Neural progenitor cell (in vitro differentiated cells): ENCODE measurements around the gene GNAQ. TPM values are rescaled to one million over a fixed set of nuclear protein-coding genes. Genes with fewer than 3 reads are reported as not detected.

ENCODE experiments used
- DNase-seq: peaks from one replicate; pipeline ENCODE4 v3.0.0-alpha.2; 2016; ENCODE audit warnings: low spot score
- H2AFZ ChIP-seq: fragments of 200-600 bp; sonication (generic); replicated peaks from 2 replicates; pipeline ENCODE4 v1.6.1; 2016; ENCODE audit warnings: antibody characterized with exemption
- H3F3A ChIP-seq: fragments of 200-600 bp; sonication (generic); 2 replicates; pipeline ENCODE4 v1.6.1; 2016; ENCODE audit warnings: antibody characterized with exemption, low read depth
- H3K27ac ChIP-seq: fragments of 200-600 bp; sonication (generic); 2 replicates; pipeline ENCODE4 v1.5.1; 2016; ENCODE audit warnings: mild to moderate bottlenecking
- H3K27me3 ChIP-seq: fragments of 200-600 bp; sonication (generic); 2 replicates; pipeline ENCODE4 v1.6.1; 2016; ENCODE audit warnings: mild to moderate bottlenecking, moderate library complexity
- H3K36me3 ChIP-seq: fragments of 200-600 bp; sonication (generic); 2 replicates; pipeline ENCODE4 v1.5.1; 2016
- H3K4me1 ChIP-seq: fragments of 200-600 bp; sonication (generic); 2 replicates; pipeline ENCODE4 v1.6.1; 2016; ENCODE audit warnings: mixed run types
- H3K4me2 ChIP-seq: fragments of 200-600 bp; sonication (generic); 2 replicates; pipeline ENCODE4 v1.6.1; 2016
- H3K4me3 ChIP-seq: fragments of 200-600 bp; sonication (generic); 2 replicates; pipeline ENCODE4 v1.5.1; 2016
- H3K79me2 ChIP-seq: fragments of 200-600 bp; sonication (generic); 2 replicates; pipeline ENCODE4 v1.6.1; 2016; ENCODE audit warnings: low read depth
- H3K9ac ChIP-seq: fragments of 200-600 bp; sonication (generic); 2 replicates; pipeline ENCODE4 v1.6.1; 2016
- H3K9me3 ChIP-seq: fragments of 200-600 bp; sonication (generic); 2 replicates; pipeline ENCODE4 v1.5.1; 2016; ENCODE audit warnings: low read depth
- H4K20me1 ChIP-seq: fragments of 200-600 bp; sonication (generic); 2 replicates; pipeline ENCODE4 v1.6.1; 2016; ENCODE audit warnings: low read depth
- H3K27ac Mint-ChIP-seq: 3 replicates; pipeline ENCODE4 v1.8.0; 2021; ENCODE audit warnings: mixed read lengths
- H3K27me3 Mint-ChIP-seq: 2 replicates; pipeline ENCODE4 v1.8.0; 2022; ENCODE audit warnings: low read depth, mild to moderate bottlenecking, inconsistent platforms, moderate library complexity, mixed read lengths; ENCODE audit not compliant: insufficient read depth
- H3K36me3 Mint-ChIP-seq: 3 replicates; pipeline ENCODE4 v1.8.0; 2021; ENCODE audit warnings: mixed read lengths
- H3K4me1 Mint-ChIP-seq: 3 replicates; pipeline ENCODE4 v1.8.0; 2021; ENCODE audit warnings: mixed read lengths
- H3K4me3 Mint-ChIP-seq: 3 replicates; pipeline ENCODE4 v1.8.0; 2021; ENCODE audit warnings: mild to moderate bottlenecking, moderate library complexity, mixed read lengths
- H3K9me3 Mint-ChIP-seq: 3 replicates; pipeline ENCODE4 v1.8.0; 2020; ENCODE audit warnings: mixed read lengths
- CTCF ChIP-seq: fragments of 200-600 bp; sonication (generic); IDR thresholded peaks from 2 replicates; pipeline ENCODE4 v1.5.1; 2017; ENCODE audit warnings: antibody characterized with exemption, mild to moderate bottlenecking
- EZH2 ChIP-seq: fragments of 200-600 bp; sonication (generic); IDR thresholded peaks from 2 replicates; pipeline ENCODE4 v1.6.1; 2017; ENCODE audit warnings: antibody characterized with exemption, mild to moderate bottlenecking, moderate library complexity
- EZH2phosphoT487 ChIP-seq: fragments of 200-600 bp; sonication (generic); IDR thresholded peaks from 2 replicates; pipeline ENCODE4 v1.6.1; 2017; ENCODE audit warnings: antibody characterized with exemption
- total RNA-seq: library from RNA; depleted of rRNA; stranded (reverse); fragments of >200 nt; gene quantifications from 2 replicates; pipeline ENCODE4 v1.2.3, GENCODE V29; 2015; ENCODE audit warnings: low replicate concordance

The GNAQ gene
- total RNA-seq, 1 donor from 2014 or later, result 87.9 TPM

DNA sequence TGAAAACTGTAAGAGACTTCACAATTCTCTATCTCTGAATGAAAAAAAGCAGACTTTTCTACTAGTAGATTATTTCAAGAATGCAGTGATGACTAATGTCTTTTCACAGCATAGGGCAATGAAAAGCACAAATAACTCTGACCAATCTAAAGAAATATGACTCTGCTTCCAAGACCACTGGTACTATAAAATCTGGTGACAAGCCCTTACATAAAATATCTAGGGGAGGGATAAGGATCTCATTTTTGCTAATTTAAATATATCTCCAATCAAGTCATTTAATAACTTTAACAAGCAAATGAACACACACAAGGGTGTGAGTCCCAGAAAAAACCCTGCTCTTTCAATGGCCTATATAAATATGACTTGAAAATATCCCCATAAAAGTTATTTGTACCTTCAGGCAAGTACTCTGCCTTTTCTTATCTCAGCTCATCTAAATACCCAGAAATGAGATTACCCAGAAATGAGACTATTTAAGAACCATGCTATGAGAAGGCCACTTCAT lies 105.2 kb downstream of the GNAQ start:
- DNase-seq, result no peak
- H4K20me1 ChIP-seq, result peaks cover 5% of the 10 kb centered on the region

DNA sequence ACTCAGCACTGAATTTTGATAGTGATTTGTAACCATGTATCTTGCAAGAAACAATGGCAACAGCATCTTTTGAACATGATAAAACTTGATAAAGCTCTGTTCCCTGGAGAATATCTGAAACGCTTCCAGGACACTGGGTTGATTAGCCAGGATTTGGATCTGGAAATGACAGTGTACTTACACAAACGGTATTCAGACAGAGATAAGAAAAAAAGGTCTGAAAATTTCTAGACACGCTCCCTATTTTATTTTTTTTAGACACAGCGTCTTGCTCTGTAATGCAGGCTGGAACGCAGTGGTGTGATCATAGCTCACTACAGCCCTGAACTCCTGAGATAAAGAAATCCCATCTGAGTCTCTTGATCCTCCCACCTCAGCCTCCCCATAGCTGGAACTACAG lies 109.0 kb downstream of the GNAQ start:
- Mint-ChIP-seq H3K36me3 (peaks cover 37% of the 10 kb centered on the region), H3K27me3 (peaks cover 2% of the 10 kb centered on the region), H3K4me1 (no peaks in the 10 kb centered on the region), H3K4me3 (no peak overlapping the region), H3K27ac (no peak overlapping the region), H3K9me3 (no peaks in the 10 kb centered on the region)
- peaks cover 10% of the 10 kb centered on the region for H4K20me1 ChIP-seq
- no peak overlapping the region for H3K4me2 ChIP-seq
- no peaks in the 10 kb centered on the region for H3K4me1 ChIP-seq
- H3K9me3 ChIP-seq, result no peaks in the 10 kb centered on the region
- no peak overlapping the region for H3K9ac ChIP-seq
- no peak for DNase-seq
- no peak overlapping the region for H3K4me3 ChIP-seq
- peaks cover 48% of the 10 kb centered on the region for H3K79me2 ChIP-seq
- H2AFZ ChIP-seq, result no peak overlapping the region
- no peak overlapping the region for H3K27ac ChIP-seq
- TF ChIP-seq EZH2phosphoT487 (no peak), EZH2 (no peak), CTCF (no peak)
- H3K36me3 ChIP-seq, result no peaks in the 10 kb centered on the region
- H3K27me3 ChIP-seq, result no peaks in the 10 kb centered on the region
- H3F3A ChIP-seq, result no peaks in the 10 kb centered on the region

More for the DNA sequence above, 105.2 kb downstream of the GNAQ start:
- Mint-ChIP-seq H3K9me3 (no peaks in the 10 kb centered on the region), H3K27ac (no peak overlapping the region), H3K4me3 (no peak overlapping the region), H3K4me1 (no peaks in the 10 kb centered on the region), H3K36me3 (peaks cover 32% of the 10 kb centered on the region), H3K27me3 (peaks cover 2% of the 10 kb centered on the region)
- Histone ChIP-seq H3K4me2 (no peak overlapping the region), H3K4me1 (no peaks in the 10 kb centered on the region), H2AFZ (no peak overlapping the region), H3K36me3 (no peaks in the 10 kb centered on the region), H3K27ac (no peak overlapping the region), H3K27me3 (no peaks in the 10 kb centered on the region), H3F3A (no peaks in the 10 kb centered on the region), H3K79me2 (peaks cover 66% of the 10 kb centered on the region), H3K9me3 (no peaks in the 10 kb centered on the region), H3K9ac (no peak overlapping the region), H3K4me3 (no peak overlapping the region)
- no peak for TF ChIP-seq CTCF
- no peak for TF ChIP-seq EZH2phosphoT487
- TF ChIP-seq EZH2, result no peak

GRCh38 chr9:77917800-77918199 lies 113.8 kb downstream of the GNAQ start:
- Histone ChIP-seq H3K4me2 (no peak overlapping the region), H3K4me1 (peaks cover 22% of the 10 kb centered on the region), H3K9ac (no peak overlapping the region), H3K27me3 (no peaks in the 10 kb centered on the region), H3F3A (peaks cover 14% of the 10 kb centered on the region), H3K79me2 (peaks cover 26% of the 10 kb centered on the region), H2AFZ (no peak overlapping the region), H4K20me1 (peaks cover 26% of the 10 kb centered on the region), H3K9me3 (no peaks in the 10 kb centered on the region), H3K27ac (no peak overlapping the region), H3K36me3 (no peaks in the 10 kb centered on the region), H3K4me3 (no peak overlapping the region)
- Mint-ChIP-seq H3K9me3 (peaks cover 7% of the 10 kb centered on the region), H3K27ac (no peak overlapping the region), H3K4me3 (no peak overlapping the region), H3K4me1 (peaks cover 9% of the 10 kb centered on the region), H3K27me3 (peaks cover 2% of the 10 kb centered on the region), H3K36me3 (peaks cover 40% of the 10 kb centered on the region)
- no peak for DNase-seq
- TF ChIP-seq CTCF (no peak), EZH2phosphoT487 (no peak), EZH2 (no peak)
